Amygdala (tissue), 56 donors: ENCODE data around the gene COX7A2L.

Source experiments
- DNase-seq, 56 donors: peaks; one replicate each; lab custom pipeline; 2025; lab: John Stamatoyannopoulos, UW

Gene COX7A2L

DNA sequence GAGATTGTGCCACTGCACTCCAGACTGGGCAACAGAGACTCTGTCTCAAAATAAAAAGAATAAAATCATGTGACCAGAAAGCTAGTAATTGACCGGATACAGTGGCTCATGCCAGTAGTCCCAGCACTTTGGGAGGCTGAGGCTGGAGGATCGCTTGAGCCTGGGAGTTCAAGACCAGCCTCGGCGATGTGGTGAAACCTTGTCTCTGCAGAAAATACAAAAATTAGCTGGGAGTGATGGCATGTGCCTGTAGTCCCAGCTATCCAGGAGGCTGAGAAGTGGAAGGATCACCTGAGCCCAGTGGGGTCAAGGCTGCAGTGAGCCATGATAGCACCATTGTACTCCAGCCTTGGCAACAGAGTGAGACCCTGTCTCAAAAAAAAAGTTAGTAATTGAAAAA is 36.8 kb downstream of the COX7A2L start:
- no peak for DNase-seq

DNA sequence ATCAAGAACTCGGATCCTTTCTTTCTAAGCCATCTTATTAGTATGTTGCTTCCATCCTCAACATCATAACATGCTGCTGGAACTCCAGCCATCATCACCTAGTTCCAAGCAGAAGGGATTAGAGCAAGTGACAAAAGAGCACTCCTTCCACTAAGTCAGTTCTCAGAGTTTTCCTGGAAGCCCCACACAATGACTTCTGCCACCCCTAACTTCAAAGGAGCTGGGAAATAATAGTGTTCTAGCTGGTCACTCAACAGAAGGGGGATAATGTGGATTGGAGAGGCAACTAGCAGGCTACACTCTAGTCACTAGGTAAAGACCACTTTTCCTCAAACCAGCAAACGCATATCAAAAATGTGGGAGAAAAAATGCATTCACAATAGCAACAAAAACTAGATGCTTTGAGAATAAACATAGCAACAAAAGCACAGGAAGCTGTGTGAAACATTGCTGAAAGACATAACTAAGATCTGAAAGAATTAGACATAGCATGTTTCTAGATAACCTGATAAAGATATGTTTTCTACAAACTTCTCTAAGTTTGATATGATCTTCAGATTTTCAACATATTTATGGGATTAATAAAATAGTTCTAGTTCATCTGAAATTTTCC is 39.5 kb downstream of the COX7A2L start:
- no peak for DNase-seq

DNA sequence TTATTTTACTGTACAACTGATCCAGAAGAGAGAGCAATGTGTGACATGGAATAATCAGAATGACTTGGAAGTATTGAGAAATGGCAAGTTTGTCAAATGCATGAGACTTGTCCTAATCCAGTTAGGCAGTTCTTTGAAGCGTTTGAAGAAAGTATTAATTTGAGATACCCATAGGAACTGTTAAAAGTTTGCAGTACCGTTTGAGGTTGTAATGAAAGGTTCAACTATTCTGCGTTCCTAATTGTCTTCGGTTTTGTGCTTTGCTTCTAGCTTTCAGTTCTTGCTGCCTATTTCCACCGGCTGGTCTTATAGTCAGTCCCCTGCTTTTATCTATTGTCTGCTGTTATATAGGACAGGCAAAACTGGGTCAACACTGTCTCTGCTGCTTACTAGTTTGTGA is 41.8 kb downstream of the COX7A2L start:
- DNase-seq, result no peak

DNA sequence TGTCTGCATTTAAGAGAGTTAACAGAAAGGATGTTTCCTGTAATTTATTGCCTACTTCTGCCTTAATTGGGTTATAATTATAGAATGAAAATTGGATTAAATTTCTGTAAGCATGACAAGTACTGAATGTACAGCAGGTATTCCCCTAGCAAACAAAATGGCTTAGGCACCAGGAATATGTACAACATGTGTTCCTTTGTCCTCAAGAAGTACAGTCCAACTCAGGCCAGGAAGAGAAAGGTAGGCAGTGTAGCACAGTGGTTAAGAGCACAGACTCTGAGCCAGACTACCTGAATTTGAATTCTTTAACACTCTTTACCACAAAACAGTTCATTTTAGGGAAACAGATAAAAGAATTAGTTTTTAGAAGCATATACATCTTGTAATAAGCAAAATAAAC is 43.1 kb downstream of the COX7A2L start:
- DNase-seq, result no peak

DNA sequence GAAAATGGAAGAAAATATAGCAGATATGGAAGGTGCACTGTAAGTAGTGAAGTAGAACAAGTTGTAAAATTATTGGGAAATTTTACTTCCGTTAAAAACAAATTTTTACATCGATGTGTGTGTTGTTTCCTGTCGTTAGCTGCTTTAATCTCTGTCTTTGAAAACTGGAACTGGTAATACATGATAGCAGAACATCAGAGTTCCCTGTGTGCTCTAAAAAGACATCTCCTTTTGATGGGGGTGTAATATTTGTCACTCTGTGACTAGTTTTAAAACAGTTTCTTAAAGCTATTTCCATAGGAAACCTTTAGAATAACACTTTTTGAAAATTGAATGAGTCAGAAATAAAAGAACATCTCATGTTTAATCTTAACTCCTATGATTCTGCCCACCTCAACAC is 43.5 kb downstream of the COX7A2L start:
- no peak for DNase-seq

DNA sequence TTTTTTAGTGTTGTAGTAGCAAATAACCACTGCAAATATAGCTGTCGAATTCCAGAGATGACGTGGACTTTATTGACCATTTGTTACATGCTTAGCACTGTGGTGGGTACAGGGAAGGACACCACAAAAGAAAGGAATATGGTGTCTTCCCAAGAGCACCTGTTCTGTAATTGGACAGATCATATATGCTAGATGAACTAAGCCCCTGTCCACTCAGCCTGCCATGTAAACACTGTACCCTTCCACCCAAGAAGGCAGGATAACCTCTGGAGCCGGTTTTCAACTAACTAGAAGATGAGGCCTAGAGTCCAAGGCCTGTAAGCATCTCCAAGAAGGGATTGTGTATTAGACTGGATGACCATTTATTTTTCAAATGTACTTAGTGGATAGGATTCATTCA is 44.1 kb downstream of the COX7A2L start:
- no peak for DNase-seq

DNA sequence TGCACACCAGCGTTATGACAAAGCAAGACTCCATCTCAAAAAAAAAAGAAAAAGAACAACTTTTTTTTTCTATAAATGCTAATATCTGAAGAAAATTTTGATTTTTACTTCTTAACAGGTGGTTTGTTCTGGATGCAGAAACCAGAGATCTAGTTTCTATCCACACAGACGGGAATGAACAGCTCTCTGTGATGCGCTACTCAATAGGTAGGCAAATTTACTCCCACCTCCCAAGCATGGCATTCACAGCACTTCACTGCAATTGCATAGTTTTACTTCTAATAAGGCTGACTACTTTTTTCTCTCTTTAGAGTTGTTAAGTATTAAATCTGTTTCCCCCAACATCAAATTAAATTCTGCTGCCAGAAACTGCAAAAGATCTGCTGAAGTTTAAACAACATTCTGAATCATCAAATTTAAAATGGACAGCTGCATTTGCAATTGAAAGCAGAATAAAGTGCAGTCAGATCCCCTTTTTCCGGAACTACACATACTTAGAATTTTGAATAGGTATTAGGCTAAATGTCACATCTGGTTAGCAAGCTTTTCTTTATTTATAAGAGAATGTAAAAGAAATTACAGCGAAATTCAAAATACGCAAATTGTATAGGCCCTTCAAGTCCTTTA is 45.1 kb downstream of the COX7A2L start:
- DNase-seq, result no peak

DNA sequence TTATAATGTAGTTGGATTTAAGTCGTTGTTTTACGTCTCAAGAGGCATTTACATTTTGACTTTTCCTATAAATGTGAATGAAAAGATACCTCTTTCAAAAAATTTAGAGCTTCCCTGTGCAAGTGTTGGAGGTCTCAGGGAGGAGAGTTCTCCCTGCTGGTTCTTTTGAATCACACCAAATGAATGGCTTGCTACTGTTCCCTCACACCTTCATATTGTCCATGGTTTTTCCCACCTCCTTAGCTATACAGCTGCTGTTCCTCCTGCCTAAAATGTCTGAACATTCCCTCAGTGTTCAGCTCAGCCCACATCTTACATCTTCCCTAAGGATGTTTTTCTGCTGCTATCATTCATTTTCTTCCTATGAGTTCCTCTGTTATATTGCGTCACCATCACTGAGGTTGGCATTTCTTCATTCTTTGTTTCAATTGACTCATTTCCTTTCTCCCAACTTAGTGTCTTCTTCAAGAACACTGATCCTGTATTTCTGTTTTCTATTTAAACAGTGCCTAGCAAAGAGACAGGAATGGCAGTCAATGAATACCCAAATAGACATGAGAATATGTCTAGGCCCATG is 46.0 kb downstream of the COX7A2L start:
- DNase-seq, result no peak

DNA sequence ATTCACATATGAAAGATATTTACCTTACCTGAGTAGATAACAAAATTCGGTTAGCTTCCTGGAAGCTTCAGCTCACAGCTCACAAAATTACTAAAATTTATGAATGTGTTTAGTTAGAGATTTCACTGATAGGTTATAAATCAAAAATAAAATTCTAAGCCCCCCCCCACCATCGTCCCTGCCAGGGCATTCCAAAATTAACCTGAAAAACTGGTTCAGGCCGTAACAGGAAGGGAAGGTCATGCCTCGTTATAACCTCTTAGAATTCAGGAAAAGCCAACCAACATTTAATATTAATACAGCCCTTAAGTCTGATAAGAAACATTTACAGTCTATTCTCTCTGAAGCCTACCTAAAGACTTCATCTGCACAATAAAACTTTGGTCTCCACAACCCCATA is 48.9 kb downstream of the COX7A2L start:
- DNase-seq, result no peak

DNA sequence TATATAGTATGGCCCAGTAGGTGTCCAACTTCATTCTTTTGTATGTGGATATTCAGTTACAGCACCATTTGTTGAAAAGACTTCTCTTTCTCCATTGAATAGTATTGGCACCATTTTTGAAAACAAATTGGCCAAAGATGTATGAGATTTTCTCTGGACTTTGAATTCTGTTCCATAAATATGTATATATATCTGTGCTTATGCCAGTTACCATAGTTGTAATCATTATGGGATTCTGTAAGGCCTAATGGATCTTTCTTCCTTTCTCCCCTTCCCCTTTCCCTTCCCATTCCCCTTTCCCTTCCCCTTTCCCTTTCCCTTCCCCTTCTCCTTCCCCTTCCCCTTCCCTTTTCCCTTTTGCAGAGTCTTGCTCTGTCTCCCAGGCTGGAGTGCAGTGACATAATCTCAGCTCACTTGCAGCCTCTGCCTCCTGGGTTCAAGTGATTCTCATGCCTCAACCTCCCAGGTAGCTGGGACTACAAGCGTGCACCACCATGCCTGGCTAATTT is 51.0 kb downstream of the COX7A2L start:
- DNase-seq, result no peak

DNA sequence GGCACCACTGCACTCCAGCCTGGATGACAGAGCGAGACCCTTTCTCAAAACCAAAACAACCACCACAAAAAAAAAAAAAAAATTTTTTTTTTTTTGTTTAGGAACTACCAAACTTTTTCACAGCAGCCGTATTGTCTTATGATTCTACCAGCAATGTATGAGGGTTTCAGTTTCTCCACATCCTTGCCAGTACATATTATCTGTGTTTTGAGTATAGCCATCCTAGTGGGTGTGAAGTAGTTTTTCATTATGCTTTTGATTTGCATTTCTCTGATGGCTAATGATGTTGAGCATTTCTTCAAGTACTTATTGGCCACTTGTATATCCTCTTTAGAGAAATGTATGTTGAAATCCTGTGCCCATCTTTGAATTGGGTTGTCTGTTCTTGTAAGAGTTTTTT is 51.7 kb downstream of the COX7A2L start:
- DNase-seq, result no peak

DNA sequence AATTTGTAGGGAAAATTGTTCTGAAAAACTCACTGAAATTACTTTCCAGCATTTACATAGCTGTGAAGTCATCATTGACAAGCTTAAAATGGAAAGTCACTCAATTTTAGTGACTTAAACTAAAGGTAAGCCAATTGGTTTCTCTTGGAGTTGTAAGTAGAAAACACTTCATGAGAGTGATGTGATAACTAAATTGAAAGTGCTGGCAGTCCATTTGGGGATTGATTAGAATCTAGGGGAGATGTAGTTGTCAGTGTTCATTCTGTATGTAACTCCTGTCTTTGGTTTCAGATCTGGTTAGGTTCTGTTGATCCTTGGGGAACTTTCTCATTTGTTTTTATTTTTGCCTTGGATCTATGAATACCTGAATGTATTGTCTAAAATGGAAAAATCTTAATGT is 53.8 kb downstream of the COX7A2L start:
- no peak for DNase-seq

DNA sequence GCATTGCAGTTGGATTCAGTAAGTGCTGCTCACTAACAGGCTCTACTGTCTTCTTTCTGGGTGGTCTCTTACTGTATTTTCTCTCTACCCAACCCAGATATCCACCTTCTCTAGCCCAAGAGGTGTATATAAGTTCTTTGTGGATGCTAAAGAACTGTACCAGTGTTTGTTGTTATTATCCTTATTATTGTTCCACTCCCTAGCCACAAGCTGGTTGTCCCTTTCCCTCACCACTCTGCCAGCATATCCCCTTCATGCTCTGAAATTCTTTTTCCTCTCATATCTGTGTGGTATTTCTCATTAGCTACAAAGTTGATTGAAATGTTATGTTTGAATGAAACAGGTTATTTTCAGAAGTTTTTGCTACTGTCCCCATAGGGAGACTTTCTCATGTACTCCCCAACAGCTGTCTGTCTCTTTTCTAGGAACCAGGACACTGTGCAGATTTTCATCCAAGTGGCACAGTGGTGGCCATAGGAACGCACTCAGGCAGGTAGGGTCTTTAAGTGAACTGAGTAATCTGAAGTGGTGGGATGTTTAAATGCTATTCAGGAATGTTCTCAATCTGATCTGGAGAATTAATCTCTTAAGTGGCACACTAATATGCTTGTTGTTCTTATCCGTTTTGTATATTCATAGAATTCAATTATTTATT is 56.8 kb downstream of the COX7A2L start:
- no peak for DNase-seq

DNA sequence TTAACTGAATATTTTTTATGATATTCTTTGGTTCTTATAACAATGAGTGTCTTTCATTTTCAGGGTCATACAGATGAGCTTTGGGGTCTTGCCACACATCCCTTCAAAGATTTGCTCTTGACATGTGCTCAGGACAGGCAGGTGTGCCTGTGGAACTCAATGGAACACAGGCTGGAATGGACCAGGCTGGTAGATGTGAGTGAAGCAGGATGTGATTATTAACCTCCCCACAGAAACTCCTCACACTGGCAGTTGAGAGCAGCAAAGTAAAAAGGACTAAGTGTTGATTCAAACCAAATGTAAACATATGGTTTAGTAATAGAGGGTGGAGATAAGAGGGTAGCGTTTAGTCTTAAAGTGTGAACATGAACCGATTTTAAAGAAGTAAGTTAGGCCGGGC is 57.8 kb downstream of the COX7A2L start:
- no peak for DNase-seq

DNA sequence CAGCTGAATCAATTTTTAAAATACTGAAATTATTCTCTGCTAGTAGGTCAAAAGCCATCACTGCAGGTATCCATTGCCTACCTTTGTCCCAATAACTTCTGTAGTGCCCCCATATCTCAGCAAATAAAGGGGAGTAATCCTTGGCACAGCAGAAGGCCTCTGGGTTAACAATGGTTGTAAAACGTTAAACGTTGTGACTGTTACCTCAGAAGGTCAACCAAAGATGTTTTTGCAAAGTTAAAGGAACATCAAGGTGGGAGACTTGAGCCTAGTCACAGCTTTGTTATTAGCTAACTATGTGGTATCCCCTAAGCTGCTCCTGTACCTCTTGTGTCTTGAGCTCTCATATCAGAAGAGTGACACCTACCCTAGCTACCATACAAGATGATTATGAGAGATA is 60.5 kb downstream of the COX7A2L start:
- DNase-seq, result no peak
